Spleen (tissue), 7 donors: ENCODE results near the gene CLDN34.

ENCODE experiments used
- POLR2A ChIP-seq, 3 donors: fragments of 450-650 bp; IDR thresholded peaks; one replicate each; pipeline ENCODE4 v1.5.1; 2017; ENCODE audit warnings: antibody characterized with exemption in 3 of 3, mild to moderate bottlenecking in 1 of 3
- TF ChIP-seq, protein P1 (sequence below), 11 experiments: fragments of 200-600 bp in 7 of 11; fragments of 450-650 bp in 4 of 11; sonication (generic) in 4 of 11; IDR thresholded peaks in 8 of 11; conservative IDR thresholded peaks in 3 of 11; 1 replicate in 7 of 11; 2 replicates in 4 of 11; pipeline versions ENCODE4 v1.4.0 to v1.8.0; 2016 to 2021; ENCODE audit warnings: antibody characterized with exemption in 11 of 11, inconsistent platforms in 4 of 11, mild to moderate bottlenecking in 1 of 11
- donor health status: DM: no; HTN: no; CAD: no; lungs with moderate emphysema.
- donor health status: DM: no; HTN: no; CAD: no.
- donor health status: DM: no; HTN: no; CAD: no.

DNA sequence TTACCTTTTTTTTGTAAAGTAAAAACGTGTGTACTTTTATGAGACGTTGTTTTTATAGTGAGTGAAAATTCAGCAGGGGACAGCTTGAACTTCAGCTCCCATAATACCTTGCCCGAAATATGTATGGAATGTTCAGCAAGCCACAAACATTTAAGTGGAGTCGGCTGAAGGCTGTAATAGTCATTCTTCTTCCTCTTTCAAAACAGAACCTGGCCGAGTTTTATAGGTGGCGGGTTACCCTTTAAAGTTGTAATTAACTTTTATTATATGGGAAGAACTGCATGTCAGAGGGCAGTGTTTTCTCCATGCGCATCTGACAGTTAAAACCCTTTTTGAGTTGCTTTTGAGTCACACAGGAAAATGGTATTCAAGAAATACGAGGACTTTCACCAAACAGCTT is 50.7 kb downstream of the CLDN34 start:
- TF ChIP-seq, protein P1, sequence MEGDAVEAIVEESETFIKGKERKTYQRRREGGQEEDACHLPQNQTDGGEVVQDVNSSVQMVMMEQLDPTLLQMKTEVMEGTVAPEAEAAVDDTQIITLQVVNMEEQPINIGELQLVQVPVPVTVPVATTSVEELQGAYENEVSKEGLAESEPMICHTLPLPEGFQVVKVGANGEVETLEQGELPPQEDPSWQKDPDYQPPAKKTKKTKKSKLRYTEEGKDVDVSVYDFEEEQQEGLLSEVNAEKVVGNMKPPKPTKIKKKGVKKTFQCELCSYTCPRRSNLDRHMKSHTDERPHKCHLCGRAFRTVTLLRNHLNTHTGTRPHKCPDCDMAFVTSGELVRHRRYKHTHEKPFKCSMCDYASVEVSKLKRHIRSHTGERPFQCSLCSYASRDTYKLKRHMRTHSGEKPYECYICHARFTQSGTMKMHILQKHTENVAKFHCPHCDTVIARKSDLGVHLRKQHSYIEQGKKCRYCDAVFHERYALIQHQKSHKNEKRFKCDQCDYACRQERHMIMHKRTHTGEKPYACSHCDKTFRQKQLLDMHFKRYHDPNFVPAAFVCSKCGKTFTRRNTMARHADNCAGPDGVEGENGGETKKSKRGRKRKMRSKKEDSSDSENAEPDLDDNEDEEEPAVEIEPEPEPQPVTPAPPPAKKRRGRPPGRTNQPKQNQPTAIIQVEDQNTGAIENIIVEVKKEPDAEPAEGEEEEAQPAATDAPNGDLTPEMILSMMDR (IDR thresholded peaks at IDR 0.05 in 8 of 11, conservative IDR thresholded peaks at IDR 0.05 in 3 of 11): no peak
- TF ChIP-seq POLR2A (IDR thresholded peaks at IDR 0.05): no peak
